HepG2 (cell line): Measurements from ENCODE around the gene GAL3ST3. TPM values are rescaled to one million over a fixed set of nuclear protein-coding genes. Genes with fewer than 3 reads are reported as not detected.
A peak's percentile ranks its signal among the peaks of the same experiment; 100 is the strongest.

Experiments
- ATF7 ChIP-seq, 2 experiments: fragments of 450-650 bp in 1 of 2; sonication (generic) in 1 of 2; formaldehyde crosslinking in 1 of 2; IDR thresholded peaks; 2 replicates each; pipeline versions ENCODE4 v1.4.0 to v1.6.1; 2016 to 2020; ENCODE audit warnings: antibody characterized with exemption in 1 of 2, mild to moderate bottlenecking in 1 of 2, missing genetic modification reagents in 1 of 2
- BRF2 ChIP-seq: sonication (generic); formaldehyde crosslinking; IDR thresholded peaks from 2 replicates; pipeline ENCODE4 v1.8.1; 2022; ENCODE audit warnings: mild to moderate bottlenecking, missing genetic modification reagents
- FOSL2 ChIP-seq: sonication (generic); formaldehyde crosslinking; IDR thresholded peaks from 2 replicates; pipeline ENCODE4 v1.4.0; 2020; ENCODE audit warnings: missing genetic modification reagents
- HMGA1 ChIP-seq: sonication (generic); formaldehyde crosslinking; conservative IDR thresholded peaks from 2 replicates; pipeline ENCODE4 v1.4.0; 2020; ENCODE audit warnings: missing genetic modification reagents
- MXI1 ChIP-seq: IDR thresholded peaks from 3 replicates; pipeline ENCODE4 v1.6.1; 2012; ENCODE audit warnings: low read depth, low read length, inconsistent platforms, borderline replicate concordance
- RFXANK ChIP-seq: IDR thresholded peaks from 2 replicates; pipeline ENCODE4 v1.6.1; 2016
- RXRA ChIP-seq: sonication (generic); formaldehyde crosslinking; IDR thresholded peaks from 2 replicates; pipeline ENCODE4 v1.5.1; 2020; ENCODE audit warnings: missing genetic modification reagents
- ZFP82 ChIP-seq: sonication (generic); formaldehyde crosslinking; IDR thresholded peaks from 2 replicates; pipeline ENCODE4 v1.5.1; 2020; ENCODE audit warnings: mild to moderate bottlenecking, missing genetic modification reagents, borderline replicate concordance
- ZFP90 ChIP-seq: sonication (generic); formaldehyde crosslinking; IDR thresholded peaks from 2 replicates; pipeline ENCODE4 v1.8.0; 2022; ENCODE audit warnings: missing genetic modification reagents, mild to moderate bottlenecking, inconsistent platforms, borderline replicate concordance
- ZFP91 ChIP-seq: sonication (generic); formaldehyde crosslinking; IDR thresholded peaks from 2 replicates; pipeline ENCODE4 v1.9.0; 2022; ENCODE audit warnings: missing genetic modification reagents, mild to moderate bottlenecking, borderline replicate concordance
- ZMYM2 ChIP-seq: sonication (generic); formaldehyde crosslinking; IDR thresholded peaks from 2 replicates; pipeline ENCODE4 v1.8.0; 2022; ENCODE audit warnings: mild to moderate bottlenecking, missing genetic modification reagents
- ZNF225 ChIP-seq: sonication (generic); formaldehyde crosslinking; IDR thresholded peaks from 2 replicates; pipeline ENCODE4 v1.4.0; 2020; ENCODE audit warnings: mild to moderate bottlenecking, missing genetic modification reagents
- ZNF530 ChIP-seq: sonication (generic); formaldehyde crosslinking; IDR thresholded peaks from 2 replicates; pipeline ENCODE4 v1.5.0; 2020; ENCODE audit warnings: low read depth, mild to moderate bottlenecking, missing genetic modification reagents
- ZNF552 ChIP-seq: sonication (generic); formaldehyde crosslinking; IDR thresholded peaks from 2 replicates; pipeline ENCODE4 v1.9.0; 2022; ENCODE audit warnings: missing genetic modification reagents, mild to moderate bottlenecking, borderline replicate concordance
- ZNF605 ChIP-seq: sonication (generic); formaldehyde crosslinking; IDR thresholded peaks from 2 replicates; pipeline ENCODE4 v1.8.0; 2022; ENCODE audit warnings: mild to moderate bottlenecking, missing genetic modification reagents
- ZNF850 ChIP-seq: sonication (generic); formaldehyde crosslinking; conservative IDR thresholded peaks from 2 replicates; pipeline ENCODE4 v1.9.0; 2021; ENCODE audit warnings: mild to moderate bottlenecking, missing genetic modification reagents
- polyA plus RNA-seq, 8 experiments: library from polyadenylated mRNA; depleted of rRNA in 3 of 8; stranded (reverse) in 7 of 8; unstranded in 1 of 8; fragments of >200 nt; fragmentation: Illumina TruSeq in 4 of 8; extraction: Trizol in 4 of 8; gene quantifications; 2 replicates each; pipeline versions ENCODE4 v1.2.1 to v1.2.3, GENCODE V29; 2011 to 2016; ENCODE audit warnings: low read depth in 4 of 8, missing spikeins in 1 of 8, mixed read lengths in 1 of 8; ENCODE audit not compliant: insufficient read depth in 1 of 8
- total RNA-seq, 5 experiments: library from RNA; depleted of rRNA; stranded (reverse); fragments of >200 nt; fragmentation: Illumina TruSeq; extraction: Trizol; gene quantifications; 2 replicates each; pipeline ENCODE4 v1.2.3, GENCODE V29; 2016; ENCODE audit warnings: low read depth in 1 of 5
- TF ChIP-seq, protein P1 (sequence below): sonication (generic); formaldehyde crosslinking; IDR thresholded peaks from 2 replicates; pipeline ENCODE4 v1.4.0; 2020; ENCODE audit warnings: missing genetic modification reagents, mild to moderate bottlenecking, borderline replicate concordance
- TF ChIP-seq, protein P2 (sequence below): IDR thresholded peaks from 2 replicates; pipeline ENCODE4 v1.6.1; 2016; ENCODE audit warnings: missing compliant biosample characterization, missing genetic modification reagents, borderline replicate concordance
- TF ChIP-seq, protein P3 (sequence below): sonication (generic); formaldehyde crosslinking; IDR thresholded peaks from 2 replicates; pipeline ENCODE4 v1.4.0; 2020; ENCODE audit warnings: mild to moderate bottlenecking, missing genetic modification reagents

GAL3ST3 gene
- total and polyA plus RNA-seq, 2 of the 13 experiments (the other 11 are each of a cell fraction or from before 2014, with no cell fraction given): not detected

DNA sequence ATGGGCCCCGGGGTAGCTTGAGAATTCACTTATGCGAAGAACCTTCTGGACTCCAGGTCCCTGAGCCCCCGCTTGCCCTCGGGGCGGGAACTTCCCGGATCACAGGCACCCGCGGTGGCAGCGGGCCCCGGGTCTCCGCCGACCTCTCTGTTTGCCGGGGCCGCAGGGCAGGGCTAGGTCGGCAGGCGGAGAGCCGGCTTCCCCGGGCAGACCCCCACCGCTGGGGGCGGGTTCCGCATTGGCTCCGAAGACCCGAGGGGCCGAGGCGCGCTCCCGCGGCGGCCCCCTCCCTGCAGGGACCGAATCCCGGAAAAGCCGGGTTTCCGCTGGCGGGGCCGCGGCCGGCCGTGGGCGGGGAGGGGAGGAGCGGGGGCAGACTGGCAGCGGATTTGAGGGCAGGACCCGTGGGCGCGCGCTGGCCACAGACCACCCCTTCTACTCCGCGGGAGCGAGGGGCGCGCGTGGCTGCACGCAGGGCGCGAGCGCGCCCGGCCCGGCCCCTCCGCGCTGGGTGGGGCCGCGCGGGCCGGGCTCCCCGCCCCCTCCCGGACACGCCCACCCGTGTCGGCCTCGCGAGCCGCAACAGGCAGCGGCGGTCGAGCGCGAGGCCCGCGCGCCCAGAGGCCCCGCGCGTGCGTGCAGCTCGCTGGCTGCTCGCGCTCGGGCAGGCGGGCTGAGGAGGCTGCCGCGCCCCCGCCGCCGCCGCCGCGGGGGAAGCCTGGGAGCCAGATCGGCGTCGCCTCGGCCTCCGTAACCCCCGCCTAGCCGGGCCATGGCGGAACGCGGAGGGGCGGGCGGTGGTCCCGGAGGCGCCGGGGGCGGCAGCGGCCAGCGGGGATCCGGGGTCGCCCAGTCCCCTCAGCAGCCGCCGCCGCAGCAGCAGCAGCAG, 21.0 kb upstream of the GAL3ST3 start, which contains the start of gene PACS1 (continued):
- TF ChIP-seq ZNF605 (no peak), RFXANK (CRISPR knock-in tag) (no peak), ZNF552 (CRISPR knock-in tag) (no peak), ZNF530 (CRISPR knock-in tag) (no peak), ZFP90 (no peak; the same call in 1 of the 2 replicates), ZNF850 (CRISPR knock-in tag) (no peak), ZFP91 (CRISPR knock-in tag) (no peak), ZNF225 (CRISPR knock-in tag) (no peak), BRF2 (CRISPR knock-in tag) (no peak), FOSL2 (CRISPR knock-in tag) (no peak), RXRA (CRISPR knock-in tag) (peak; percentile 46; the same call in 1 of the 2 replicates), ZMYM2 (CRISPR knock-in tag) (no peak), HMGA1 (CRISPR knock-in tag) (no peak), ATF7 (IDR thresholded peaks at IDR 0.05) (no peak), ATF7 (CRISPR knock-in tag; IDR thresholded peaks at IDR 0.05) (no peak), MXI1 (peak; percentile 30; the same call in 1 of the 3 replicates), ZFP82 (no peak)
- TF ChIP-seq, protein P1, sequence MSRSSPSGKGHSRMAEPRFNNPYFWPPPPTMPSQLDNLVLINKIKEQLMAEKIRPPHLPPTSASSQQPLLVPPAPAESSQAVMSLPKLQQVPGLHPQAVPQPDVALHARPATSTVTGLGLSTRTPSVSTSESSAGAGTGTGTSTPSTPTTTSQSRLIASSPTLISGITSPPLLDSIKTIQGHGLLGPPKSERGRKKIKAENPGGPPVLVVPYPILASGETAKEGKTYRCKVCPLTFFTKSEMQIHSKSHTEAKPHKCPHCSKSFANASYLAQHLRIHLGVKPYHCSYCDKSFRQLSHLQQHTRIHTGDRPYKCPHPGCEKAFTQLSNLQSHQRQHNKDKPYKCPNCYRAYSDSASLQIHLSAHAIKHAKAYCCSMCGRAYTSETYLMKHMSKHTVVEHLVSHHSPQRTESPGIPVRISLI (CRISPR knock-in tag): no peak
- TF ChIP-seq, protein P2, sequence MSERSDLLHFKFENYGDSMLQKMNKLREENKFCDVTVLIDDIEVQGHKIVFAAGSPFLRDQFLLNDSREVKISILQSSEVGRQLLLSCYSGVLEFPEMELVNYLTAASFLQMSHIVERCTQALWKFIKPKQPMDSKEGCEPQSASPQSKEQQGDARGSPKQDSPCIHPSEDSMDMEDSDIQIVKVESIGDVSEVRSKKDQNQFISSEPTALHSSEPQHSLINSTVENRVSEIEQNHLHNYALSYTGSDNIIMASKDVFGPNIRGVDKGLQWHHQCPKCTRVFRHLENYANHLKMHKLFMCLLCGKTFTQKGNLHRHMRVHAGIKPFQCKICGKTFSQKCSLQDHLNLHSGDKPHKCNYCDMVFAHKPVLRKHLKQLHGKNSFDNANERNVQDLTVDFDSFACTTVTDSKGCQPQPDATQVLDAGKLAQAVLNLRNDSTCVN (CRISPR knock-in tag): no peak
- TF ChIP-seq, protein P3, sequence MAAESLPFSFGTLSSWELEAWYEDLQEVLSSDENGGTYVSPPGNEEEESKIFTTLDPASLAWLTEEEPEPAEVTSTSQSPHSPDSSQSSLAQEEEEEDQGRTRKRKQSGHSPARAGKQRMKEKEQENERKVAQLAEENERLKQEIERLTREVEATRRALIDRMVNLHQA (CRISPR knock-in tag): no peak
